Activated CD8-positive, alpha-beta memory T cell treated with anti-CD3 and anti-CD28 coated beads for 4 hours (primary cell): ENCODE measurements around the gene ARID4B.
"Not testable (repeated sequence)": the region's sequence is repeated elsewhere in the genome, so short reads cannot be mapped to it uniquely, and the experiment has no call there.

Experiments used
- DNase-seq, 2 donors: peaks; one replicate each; pipeline ENCODE4 v3.0.0-alpha.2; 2020; ENCODE audit warnings: low read depth in 2 of 2

The ARID4B gene

GRCh38 chr1:235298758-235299157, 29.2 kb downstream of the ARID4B start:
- DNase-seq = no peak

GRCh38 chr1:235297579-235297978, 30.4 kb downstream of the ARID4B start:
- no peak for DNase-seq

- no peak for DNase-seq
These were observed 31.2 kb downstream of the ARID4B start for GRCh38 chr1:235296729-235297128.

GRCh38 chr1:235295902-235296350, 32.1 kb downstream of the ARID4B start:
- DNase-seq = no peak

GRCh38 chr1:235293322-235293942, 34.5 kb downstream of the ARID4B start:
- DNase-seq = no peak

GRCh38 chr1:235292790-235293189, 35.2 kb downstream of the ARID4B start:
- DNase-seq = no peak

GRCh38 chr1:235291599-235292091, 36.3 kb downstream of the ARID4B start:
- DNase-seq = no peak

- DNase-seq = no peak
These were observed 37.1 kb downstream of the ARID4B start for GRCh38 chr1:235290740-235291502.

GRCh38 chr1:235289859-235290739, 37.9 kb downstream of the ARID4B start:
- DNase-seq = no peak

- no peak for DNase-seq
These were observed 40.6 kb downstream of the ARID4B start for GRCh38 chr1:235287208-235287882.

GRCh38 chr1:235286667-235287066, 41.3 kb downstream of the ARID4B start:
- DNase-seq = no peak

- no peak for DNase-seq
These were observed 43.7 kb downstream of the ARID4B start for GRCh38 chr1:235284231-235284769.

- DNase-seq = not testable (repeated sequence)
These were observed 44.3 kb downstream of the ARID4B start for GRCh38 chr1:235283636-235284035.

GRCh38 chr1:235280467-235280866, 47.5 kb downstream of the ARID4B start:
- DNase-seq = no peak

GRCh38 chr1:235279694-235280093, 48.3 kb downstream of the ARID4B start:
- no peak for DNase-seq

GRCh38 chr1:235278915-235279292, 49.1 kb downstream of the ARID4B start:
- no peak for DNase-seq

- DNase-seq = no peak
These were observed 49.6 kb downstream of the ARID4B start for GRCh38 chr1:235278233-235278914.

GRCh38 chr1:235277709-235278108, 50.3 kb downstream of the ARID4B start:
- DNase-seq = no peak

- DNase-seq = no peak
These were observed 52.1 kb downstream of the ARID4B start for GRCh38 chr1:235275836-235276235.

GRCh38 chr1:235275223-235275622, 52.8 kb downstream of the ARID4B start:
- no peak for DNase-seq

- DNase-seq = no peak
These were observed 55.1 kb downstream of the ARID4B start for GRCh38 chr1:235272851-235273250.
